ENCODE data around the gene PDZD8.
"Not testable (repeated sequence)": the region's sequence is repeated elsewhere in the genome, so short reads cannot be mapped to it uniquely, and the experiment has no call there.

Gene PDZD8

GRCh38 chr10:117254338-117254737 is 120.9 kb downstream of the PDZD8 start:
- no peak for DNase-seq

- no peak for DNase-seq
These were observed 121.3 kb downstream of the PDZD8 start for GRCh38 chr10:117253908-117254307.

- DNase-seq, result no peak
These were observed 124.8 kb downstream of the PDZD8 start for GRCh38 chr10:117250411-117250810.

- DNase-seq, result no peak
These were observed 125.6 kb downstream of the PDZD8 start for GRCh38 chr10:117249493-117250093.

GRCh38 chr10:117248750-117249465 is 126.3 kb downstream of the PDZD8 start:
- no peak for DNase-seq

- DNase-seq, result no peak
These were observed 128.1 kb downstream of the PDZD8 start for GRCh38 chr10:117246997-117247671.

GRCh38 chr10:117242463-117242832 is 132.8 kb downstream of the PDZD8 start:
- no peak for DNase-seq

- DNase-seq, result no peak
These were observed 133.4 kb downstream of the PDZD8 start for GRCh38 chr10:117241541-117242462.

GRCh38 chr10:117240621-117241529 is 134.4 kb downstream of the PDZD8 start, which contains the start of gene SLC18A2:
SLC18A2 (plus strand) TSS chr10:117241114; CDS start chr10:117241694, 580 bp downstream.
- no peak for DNase-seq

GRCh38 chr10:117239721-117240620 is 135.3 kb downstream of the PDZD8 start:
- DNase-seq, result no peak

- DNase-seq, result no peak
These were observed 136.2 kb downstream of the PDZD8 start for GRCh38 chr10:117239051-117239450.

GRCh38 chr10:117237401-117237991 is 137.7 kb downstream of the PDZD8 start:
- no peak for DNase-seq

- DNase-seq, result not testable (repeated sequence)
These were observed 145.1 kb downstream of the PDZD8 start for GRCh38 chr10:117230107-117230506.

GRCh38 chr10:117228210-117228609 is 147.0 kb downstream of the PDZD8 start:
- DNase-seq, result no peak
